HepG2 (cell line): ENCODE results near the gene PPP1R12C. TPM values are rescaled to one million over a fixed set of nuclear protein-coding genes. Genes with fewer than 3 reads are reported as not detected.

Experiments used
- ASH2L ChIP-seq: fragments of 300-600, 200-600 bp; sonication (generic); IDR thresholded peaks from 2 replicates; pipeline ENCODE4 v1.7.0; 2017; ENCODE audit warnings: low read depth, mild to moderate bottlenecking, moderate library complexity, mixed read lengths, low read length; ENCODE audit not compliant: insufficient read length
- ATF1 ChIP-seq: IDR thresholded peaks from 2 replicates; pipeline ENCODE4 v1.6.1; 2016; ENCODE audit warnings: mild to moderate bottlenecking, control low read depth
- ATRX ChIP-seq: sonication (generic); formaldehyde crosslinking; IDR thresholded peaks from 2 replicates; pipeline ENCODE4 v1.4.0; 2020; ENCODE audit warnings: missing genetic modification reagents, borderline replicate concordance
- CCDC6 ChIP-seq: sonication (generic); formaldehyde crosslinking; IDR thresholded peaks from 2 replicates; pipeline ENCODE4 v1.8.1; 2022; ENCODE audit warnings: mild to moderate bottlenecking, missing genetic modification reagents, moderate library complexity
- CENPBD1 ChIP-seq: sonication (generic); formaldehyde crosslinking; IDR thresholded peaks from 2 replicates; pipeline ENCODE4 v1.8.0; 2022; ENCODE audit warnings: missing genetic modification reagents, low read depth, mild to moderate bottlenecking, borderline replicate concordance
- CREB1 ChIP-seq, 2 experiments: fragments of 450-650 bp in 1 of 2; IDR thresholded peaks; 2 replicates each; pipeline ENCODE4 v1.6.1; 2016 to 2017; ENCODE audit warnings: control low read depth in 1 of 2, mild to moderate bottlenecking in 1 of 2, missing compliant biosample characterization in 1 of 2, missing genetic modification characterization in 1 of 2
- EZH2 ChIP-seq: conservative IDR thresholded peaks from 2 replicates; pipeline ENCODE4 v1.6.1; 2012; ENCODE audit warnings: mild to moderate bottlenecking, low read depth, low read length, moderate library complexity
- GZF1 ChIP-seq: sonication (generic); formaldehyde crosslinking; IDR thresholded peaks from 2 replicates; pipeline ENCODE4 v1.5.1; 2020; ENCODE audit warnings: mild to moderate bottlenecking, missing genetic modification reagents
- HDAC1 ChIP-seq: sonication (generic); formaldehyde crosslinking; IDR thresholded peaks from 2 replicates; pipeline ENCODE4 v1.5.1; 2020; ENCODE audit warnings: mild to moderate bottlenecking, missing genetic modification reagents
- HES4 ChIP-seq: sonication (generic); formaldehyde crosslinking; IDR thresholded peaks from 2 replicates; pipeline ENCODE4 v1.9.0; 2021; ENCODE audit warnings: mild to moderate bottlenecking, missing genetic modification reagents, borderline replicate concordance
- HNRNPH1 ChIP-seq: fragments of 200-400 bp; formaldehyde crosslinking; optimal IDR thresholded peaks from 2 replicates; pipeline ENCODE3; 2017; ENCODE audit warnings: mild to moderate bottlenecking, low read depth, low read length
- IKZF4 ChIP-seq: sonication (generic); formaldehyde crosslinking; IDR thresholded peaks from 2 replicates; pipeline ENCODE4 v1.5.1; 2020; ENCODE audit warnings: borderline replicate concordance, mild to moderate bottlenecking, low read depth, missing genetic modification reagents; ENCODE audit errors: not compliant biosample characterization
- NFIC ChIP-seq: IDR thresholded peaks from 2 replicates; pipeline ENCODE4 v1.6.1; 2012; ENCODE audit warnings: mild to moderate bottlenecking, low read length, inconsistent platforms
- PREB ChIP-seq: sonication (generic); formaldehyde crosslinking; IDR thresholded peaks from 2 replicates; pipeline ENCODE4 v1.4.0; 2020; ENCODE audit warnings: missing genetic modification reagents
- TGIF2 ChIP-seq: IDR thresholded peaks from 2 replicates; pipeline ENCODE4 v1.6.1; 2016; ENCODE audit warnings: control low read depth, missing compliant biosample characterization
- ZFP1 ChIP-seq: IDR thresholded peaks from 2 replicates; pipeline ENCODE4 v1.6.1; 2016
- ZFP82 ChIP-seq: sonication (generic); formaldehyde crosslinking; IDR thresholded peaks from 2 replicates; pipeline ENCODE4 v1.5.1; 2020; ENCODE audit warnings: mild to moderate bottlenecking, missing genetic modification reagents, borderline replicate concordance
- ZHX1 ChIP-seq: sonication (generic); formaldehyde crosslinking; IDR thresholded peaks from 2 replicates; pipeline ENCODE4 v1.8.1; 2022; ENCODE audit warnings: low read depth, mild to moderate bottlenecking, missing genetic modification reagents
- ZNF224 ChIP-seq: sonication (generic); formaldehyde crosslinking; IDR thresholded peaks from 2 replicates; pipeline ENCODE4 v1.5.0; 2020; ENCODE audit warnings: mild to moderate bottlenecking, missing genetic modification reagents
- ZNF274 ChIP-seq: sonication (generic); formaldehyde crosslinking; IDR thresholded peaks from 2 replicates; pipeline ENCODE4 v1.5.1; 2020; ENCODE audit warnings: mild to moderate bottlenecking, missing genetic modification reagents
- ZNF33A ChIP-seq: sonication (generic); formaldehyde crosslinking; IDR thresholded peaks from 2 replicates; pipeline ENCODE4 v1.5.1; 2020; ENCODE audit warnings: missing genetic modification reagents, mild to moderate bottlenecking, moderate library complexity, borderline replicate concordance
- ZNF432 ChIP-seq: sonication (generic); formaldehyde crosslinking; IDR thresholded peaks from 2 replicates; pipeline ENCODE4 v1.5.0; 2020; ENCODE audit warnings: missing genetic modification reagents, mild to moderate bottlenecking, borderline replicate concordance
- ZNF562 ChIP-seq: sonication (generic); formaldehyde crosslinking; IDR thresholded peaks from 2 replicates; pipeline ENCODE4 v1.8.0; 2022; ENCODE audit warnings: missing genetic modification reagents, borderline replicate concordance
- ZNF703 ChIP-seq: sonication (generic); formaldehyde crosslinking; IDR thresholded peaks from 2 replicates; pipeline ENCODE4 v1.5.1; 2020; ENCODE audit warnings: missing genetic modification reagents, mild to moderate bottlenecking, moderate library complexity, borderline replicate concordance
- ZNF704 ChIP-seq: sonication (generic); formaldehyde crosslinking; IDR thresholded peaks from 2 replicates; pipeline ENCODE4 v1.8.1; 2023; ENCODE audit warnings: mild to moderate bottlenecking, inconsistent platforms, moderate library complexity, missing genetic modification reagents, borderline replicate concordance
- polyA plus RNA-seq, 8 experiments: library from polyadenylated mRNA; depleted of rRNA in 3 of 8; stranded (reverse) in 7 of 8; unstranded in 1 of 8; fragments of >200 nt; fragmentation: Illumina TruSeq in 4 of 8; extraction: Trizol in 4 of 8; gene quantifications; 2 replicates each; pipeline versions ENCODE4 v1.2.1 to v1.2.3, GENCODE V29; 2011 to 2016; ENCODE audit warnings: low read depth in 4 of 8, missing spikeins in 1 of 8, mixed read lengths in 1 of 8; ENCODE audit not compliant: insufficient read depth in 1 of 8
- total RNA-seq, 5 experiments: library from RNA; depleted of rRNA; stranded (reverse); fragments of >200 nt; fragmentation: Illumina TruSeq; extraction: Trizol; gene quantifications; 2 replicates each; pipeline ENCODE4 v1.2.3, GENCODE V29; 2016; ENCODE audit warnings: low read depth in 1 of 5

PPP1R12C gene
- total and polyA plus RNA-seq, 2 of the 13 experiments (the other 11 are each of a cell fraction or from before 2014, with no cell fraction given), result 29.7 to 30.3 TPM

- no peak for TF ChIP-seq ZNF704 (CRISPR knock-in tag)
- TF ChIP-seq HNRNPH1, result no peak
- TF ChIP-seq NFIC, result no peak
- peak; percentile 93 for TF ChIP-seq ATF1 (CRISPR knock-in tag)
- TF ChIP-seq PREB (CRISPR knock-in tag), result no peak
- no peak for TF ChIP-seq ATRX (CRISPR knock-in tag)
- TF ChIP-seq ZFP82 (CRISPR knock-in tag), result no peak
- peak; percentile 28 for TF ChIP-seq ASH2L
- TF ChIP-seq EZH2, result no peak
- peak; percentile 98 for TF ChIP-seq CREB1 (IDR thresholded peaks at IDR 0.05)
- peak; percentile 96 for TF ChIP-seq CREB1 (CRISPR knock-in tag; IDR thresholded peaks at IDR 0.05)
- TF ChIP-seq ZNF703 (CRISPR knock-in tag), result no peak
- no peak for TF ChIP-seq ZFP1 (CRISPR knock-in tag)
- no peak for TF ChIP-seq CENPBD1 (CRISPR knock-in tag)
- TF ChIP-seq HES4 (CRISPR knock-in tag), result no peak
- no peak for TF ChIP-seq ZHX1
- no peak for TF ChIP-seq ZNF562 (CRISPR knock-in tag)
- TF ChIP-seq ZNF33A (CRISPR knock-in tag), result no peak
- TF ChIP-seq IKZF4 (CRISPR knock-in tag), result no peak
- TF ChIP-seq ZNF432, result no peak
- no peak for TF ChIP-seq ZNF274 (CRISPR knock-in tag)
- TF ChIP-seq ZNF224, result no peak
- TF ChIP-seq GZF1 (CRISPR knock-in tag), result no peak
- TF ChIP-seq TGIF2 (CRISPR knock-in tag), result 0 out of 2 replicates have a peak, but pooled peaks have one; percentile 29
- peak; percentile 30; the same call in 1 of the 2 replicates for TF ChIP-seq HDAC1 (CRISPR knock-in tag)
- no peak for TF ChIP-seq CCDC6
Measured at GRCh38 chr19:55117663-55118391, 390 bp upstream of the PPP1R12C start (continued).
